GM12873 (cell line): ENCODE data around the gene ALAS1.

Experiments used
- TF ChIP-seq, protein P1 (sequence below): IDR thresholded peaks from 2 replicates; pipeline ENCODE4 v1.5.1; 2012; ENCODE audit warnings: low read depth, mild to moderate bottlenecking, moderate library complexity, low read length, control low read depth; ENCODE audit not compliant: insufficient read depth; ENCODE audit errors: missing control alignments

The ALAS1 gene

DNA sequence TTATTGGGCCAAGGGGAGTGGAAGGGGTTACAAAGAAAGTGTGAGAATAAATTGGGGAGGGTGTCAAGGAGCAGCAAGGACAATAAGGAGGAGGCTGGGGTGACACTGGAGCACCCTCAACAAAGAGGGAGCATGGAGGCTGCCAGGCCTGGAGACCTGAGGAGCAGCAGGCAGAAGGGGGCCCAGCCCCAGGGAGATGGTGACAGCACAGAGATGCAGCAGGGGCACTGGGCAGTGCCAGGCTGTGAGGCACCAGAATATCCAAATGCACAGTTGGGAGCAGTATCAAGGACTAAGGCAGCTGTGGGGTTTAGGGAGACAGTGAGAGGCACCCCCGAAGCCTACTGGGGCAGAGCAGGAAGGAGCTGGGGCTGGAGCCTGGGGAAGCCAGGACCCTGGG, 19.4 kb upstream of the ALAS1 start:
- TF ChIP-seq, protein P1, sequence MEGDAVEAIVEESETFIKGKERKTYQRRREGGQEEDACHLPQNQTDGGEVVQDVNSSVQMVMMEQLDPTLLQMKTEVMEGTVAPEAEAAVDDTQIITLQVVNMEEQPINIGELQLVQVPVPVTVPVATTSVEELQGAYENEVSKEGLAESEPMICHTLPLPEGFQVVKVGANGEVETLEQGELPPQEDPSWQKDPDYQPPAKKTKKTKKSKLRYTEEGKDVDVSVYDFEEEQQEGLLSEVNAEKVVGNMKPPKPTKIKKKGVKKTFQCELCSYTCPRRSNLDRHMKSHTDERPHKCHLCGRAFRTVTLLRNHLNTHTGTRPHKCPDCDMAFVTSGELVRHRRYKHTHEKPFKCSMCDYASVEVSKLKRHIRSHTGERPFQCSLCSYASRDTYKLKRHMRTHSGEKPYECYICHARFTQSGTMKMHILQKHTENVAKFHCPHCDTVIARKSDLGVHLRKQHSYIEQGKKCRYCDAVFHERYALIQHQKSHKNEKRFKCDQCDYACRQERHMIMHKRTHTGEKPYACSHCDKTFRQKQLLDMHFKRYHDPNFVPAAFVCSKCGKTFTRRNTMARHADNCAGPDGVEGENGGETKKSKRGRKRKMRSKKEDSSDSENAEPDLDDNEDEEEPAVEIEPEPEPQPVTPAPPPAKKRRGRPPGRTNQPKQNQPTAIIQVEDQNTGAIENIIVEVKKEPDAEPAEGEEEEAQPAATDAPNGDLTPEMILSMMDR: no peak

DNA sequence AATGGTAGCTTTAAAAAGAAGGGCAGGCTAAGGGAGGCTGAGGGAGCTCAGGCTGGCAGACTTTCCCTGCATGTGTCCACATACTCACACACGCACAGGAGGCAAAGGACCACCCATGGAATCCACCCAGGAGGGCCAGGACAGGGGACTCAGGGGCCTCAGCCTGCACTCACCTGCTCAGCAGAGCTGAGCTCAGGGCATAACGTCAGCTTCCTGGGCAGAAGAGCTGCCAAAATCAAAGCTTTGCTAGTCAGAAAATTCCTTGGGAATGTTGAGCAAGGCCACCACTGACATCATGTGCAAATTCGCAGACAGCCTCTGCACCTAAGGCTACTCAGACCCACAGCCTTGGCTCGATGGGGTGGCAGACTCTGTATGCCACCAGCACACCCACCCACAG, 16.4 kb upstream of the ALAS1 start:
- TF ChIP-seq, protein P1: no peak

DNA sequence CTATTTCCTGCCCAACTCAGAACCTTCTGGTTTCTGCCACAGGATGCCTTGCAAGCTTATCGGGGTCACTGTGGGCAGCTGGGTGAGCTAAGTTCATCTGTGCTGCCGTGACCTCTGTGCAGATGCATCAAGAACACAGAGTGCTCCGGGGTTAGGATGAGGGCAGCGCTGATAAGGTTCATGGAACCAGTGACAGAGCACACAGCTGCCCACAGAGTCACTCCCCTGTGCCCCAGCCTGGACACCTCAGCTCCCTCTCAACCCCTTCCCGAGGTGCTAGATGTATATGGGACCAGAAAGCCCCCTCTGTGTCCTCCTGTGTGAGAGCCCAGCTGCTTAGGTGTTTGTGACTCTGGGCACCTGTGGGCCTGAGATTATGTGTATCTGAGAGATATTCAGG, 15.8 kb upstream of the ALAS1 start:
- TF ChIP-seq, protein P1: no peak

DNA sequence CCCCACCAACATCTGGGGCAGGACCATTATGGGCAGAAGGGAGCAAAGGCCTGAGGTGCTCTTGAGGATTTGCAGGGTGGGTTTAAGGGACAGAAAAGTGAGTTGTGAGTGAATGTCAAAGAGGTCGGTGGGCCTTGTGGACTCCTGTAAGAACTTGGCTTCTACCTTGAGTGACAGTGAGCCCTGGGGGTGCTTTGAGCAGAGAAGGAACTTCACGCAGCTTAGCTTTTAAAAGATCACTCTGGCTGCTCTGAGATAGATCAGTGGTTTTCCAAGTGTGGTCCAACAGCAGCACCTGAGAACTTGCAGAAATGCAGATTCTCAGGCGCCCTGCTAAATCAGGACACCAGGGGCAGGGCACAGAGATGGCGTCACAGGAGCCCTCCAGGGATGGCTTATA, 15.3 kb upstream of the ALAS1 start:
- TF ChIP-seq, protein P1: no peak

DNA sequence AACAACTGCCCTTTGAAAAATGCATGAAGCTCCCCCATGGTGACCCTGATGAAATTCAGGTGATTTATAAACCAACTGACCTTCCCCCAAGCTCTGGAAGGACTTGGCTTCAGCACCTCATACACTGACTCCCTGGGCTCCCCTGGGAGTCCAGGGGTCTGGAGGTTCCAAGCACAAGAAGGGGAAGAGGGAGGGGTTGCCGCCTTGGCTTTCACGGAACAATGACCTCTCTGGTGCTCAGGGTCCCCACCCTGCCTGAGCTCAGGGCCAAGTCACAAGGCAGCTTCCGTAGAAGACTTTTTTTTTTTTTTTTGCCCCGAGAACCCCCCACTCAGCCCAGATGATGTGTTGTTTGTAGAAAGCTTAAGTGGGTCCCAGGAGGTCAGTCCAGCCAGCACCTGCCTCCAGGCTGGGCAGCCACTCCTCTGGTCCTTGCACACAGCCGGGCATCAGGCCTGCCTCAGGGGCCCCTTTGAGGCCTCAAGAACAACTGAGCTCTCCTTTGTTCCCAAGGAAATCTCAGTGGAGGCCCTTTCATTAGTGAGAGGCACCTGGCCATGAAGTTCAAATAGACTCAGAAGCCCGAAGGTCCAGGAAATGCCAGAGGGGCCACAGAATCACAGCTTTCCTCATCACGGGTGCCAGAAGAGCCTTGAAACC, 14.0 kb upstream of the ALAS1 start:
- TF ChIP-seq, protein P1: no peak

DNA sequence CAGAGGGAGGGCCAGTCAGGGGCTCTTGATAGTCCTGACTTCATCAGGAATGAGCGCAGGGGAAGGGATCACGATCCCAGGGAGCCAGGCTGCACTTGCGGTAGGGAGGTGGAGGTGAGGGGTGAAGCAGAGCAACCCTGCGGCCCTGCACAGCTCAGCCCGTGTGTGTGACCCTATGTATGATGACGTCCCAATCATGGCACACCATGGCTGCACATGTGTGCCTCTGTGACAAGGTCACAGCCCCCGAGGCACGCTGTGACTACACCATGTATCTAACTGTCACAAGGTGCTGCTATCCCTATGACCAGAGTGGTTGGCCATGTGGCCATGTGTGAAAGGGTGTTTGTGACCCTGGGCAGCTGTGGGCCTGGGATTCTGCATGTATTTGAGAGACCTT, 13.3 kb upstream of the ALAS1 start:
- TF ChIP-seq, protein P1: no peak

DNA sequence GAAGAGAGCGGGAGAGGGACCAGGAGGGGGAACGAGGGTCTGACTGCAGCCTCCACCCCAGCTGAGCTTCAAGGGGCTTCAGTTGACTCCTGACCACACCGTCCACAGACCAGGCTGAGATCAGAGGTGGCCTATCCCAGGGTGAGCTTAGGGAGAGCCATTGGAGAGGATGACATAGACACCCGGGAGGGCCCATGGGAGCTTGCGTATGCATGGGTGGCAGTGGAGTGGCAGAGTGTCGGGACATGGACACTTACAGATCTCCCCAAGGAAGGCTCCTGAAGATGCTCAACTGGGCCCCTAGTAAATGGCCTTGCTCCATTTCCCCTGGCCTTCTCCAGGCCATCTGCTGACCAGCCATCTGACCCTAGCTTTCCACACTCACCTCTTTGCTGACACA, 12.6 kb upstream of the ALAS1 start:
- TF ChIP-seq, protein P1: no peak
